H1 (cell line): Measurements from ENCODE around the gene MGLL. TPM values are rescaled to one million over a fixed set of nuclear protein-coding genes. Genes with fewer than 3 reads are reported as not detected.

Experiments
- BRCA1 ChIP-seq: IDR thresholded peaks from 2 replicates; pipeline ENCODE4 v1.6.1; 2012; ENCODE audit warnings: low read depth, low read length, improper control_type of control experiment
- EZH2 ChIP-seq: fragments of 200-600 bp; sonication (generic); IDR thresholded peaks from 2 replicates; pipeline ENCODE4 v1.7.1; 2012; ENCODE audit warnings: low read depth, mild to moderate bottlenecking, moderate library complexity, low read length, inconsistent platforms; ENCODE audit not compliant: severe bottlenecking
- SIX5 ChIP-seq: IDR thresholded peaks from 2 replicates; pipeline ENCODE4 v1.6.1; 2011; ENCODE audit warnings: mild to moderate bottlenecking, low read depth, low read length
- TBP ChIP-seq: IDR thresholded peaks from 2 replicates; pipeline ENCODE4 v1.6.1; 2011; ENCODE audit warnings: low read depth, low read length, improper control_type of control experiment
- polyA plus RNA-seq, 7 experiments: library from polyadenylated mRNA; depleted of rRNA in 3 of 7; stranded (reverse) in 5 of 7; unstranded in 2 of 7; fragments of >200 nt in 5 of 7; fragments of 200-250 nt in 2 of 7; gene quantifications; 1 replicate in 5 of 7; 2 replicates in 1 of 7; 4 replicates in 1 of 7; pipeline versions ENCODE4 v1.2.1 to v1.2.3, GENCODE V29; 2011 to 2013; ENCODE audit warnings: missing spikeins in 2 of 7, mixed read lengths in 2 of 7
- total RNA-seq: library from RNA; stranded (reverse); fragmentation: NEBNext Ultra II Directional; extraction: Animal tissue kit (Norgen Biotek cat#: 25700); gene quantifications from 2 replicates; pipeline ENCODE4 v1.2.1, GENCODE V29; 2021
- TF ChIP-seq, protein P1 (sequence below): fragments of 300-600 bp; sonication (generic); IDR thresholded peaks from 2 replicates; pipeline ENCODE4 v1.7.1; 2012; ENCODE audit warnings: low read length, moderate library complexity, mild to moderate bottlenecking, inconsistent platforms; ENCODE audit not compliant: insufficient replicate concordance
- TF ChIP-seq, protein P2 (sequence below): IDR thresholded peaks from 2 replicates; pipeline ENCODE4 v1.6.1; 2011; ENCODE audit warnings: low read depth, mild to moderate bottlenecking, low read length; ENCODE audit not compliant: insufficient read depth

The MGLL gene
- total and polyA plus RNA-seq, 2 of the 8 experiments (the other 6 are each of a cell fraction or from before 2014, with no cell fraction given) = 0.05 to 0.34 TPM

DNA sequence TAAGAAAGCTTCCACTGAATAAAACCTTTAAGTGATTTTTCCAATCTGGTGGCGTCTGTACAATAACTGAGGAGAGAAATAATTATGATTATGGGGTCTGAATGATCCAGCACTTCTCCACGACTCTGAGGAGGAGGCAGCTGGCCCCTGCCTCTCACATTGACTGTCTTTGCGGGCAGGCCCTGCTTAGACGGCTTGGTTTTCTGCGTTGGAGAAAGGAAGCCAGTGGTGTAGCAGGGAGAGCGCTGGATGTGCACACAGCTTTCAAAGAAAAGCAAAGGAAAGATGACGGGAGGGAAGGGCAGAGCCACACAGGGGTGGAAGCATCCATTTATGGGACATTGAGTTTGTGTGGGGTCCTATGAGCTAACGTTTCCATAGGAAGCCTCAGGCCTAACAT, 62.5 kb downstream of the MGLL start (continued):
- TF ChIP-seq, protein P1, sequence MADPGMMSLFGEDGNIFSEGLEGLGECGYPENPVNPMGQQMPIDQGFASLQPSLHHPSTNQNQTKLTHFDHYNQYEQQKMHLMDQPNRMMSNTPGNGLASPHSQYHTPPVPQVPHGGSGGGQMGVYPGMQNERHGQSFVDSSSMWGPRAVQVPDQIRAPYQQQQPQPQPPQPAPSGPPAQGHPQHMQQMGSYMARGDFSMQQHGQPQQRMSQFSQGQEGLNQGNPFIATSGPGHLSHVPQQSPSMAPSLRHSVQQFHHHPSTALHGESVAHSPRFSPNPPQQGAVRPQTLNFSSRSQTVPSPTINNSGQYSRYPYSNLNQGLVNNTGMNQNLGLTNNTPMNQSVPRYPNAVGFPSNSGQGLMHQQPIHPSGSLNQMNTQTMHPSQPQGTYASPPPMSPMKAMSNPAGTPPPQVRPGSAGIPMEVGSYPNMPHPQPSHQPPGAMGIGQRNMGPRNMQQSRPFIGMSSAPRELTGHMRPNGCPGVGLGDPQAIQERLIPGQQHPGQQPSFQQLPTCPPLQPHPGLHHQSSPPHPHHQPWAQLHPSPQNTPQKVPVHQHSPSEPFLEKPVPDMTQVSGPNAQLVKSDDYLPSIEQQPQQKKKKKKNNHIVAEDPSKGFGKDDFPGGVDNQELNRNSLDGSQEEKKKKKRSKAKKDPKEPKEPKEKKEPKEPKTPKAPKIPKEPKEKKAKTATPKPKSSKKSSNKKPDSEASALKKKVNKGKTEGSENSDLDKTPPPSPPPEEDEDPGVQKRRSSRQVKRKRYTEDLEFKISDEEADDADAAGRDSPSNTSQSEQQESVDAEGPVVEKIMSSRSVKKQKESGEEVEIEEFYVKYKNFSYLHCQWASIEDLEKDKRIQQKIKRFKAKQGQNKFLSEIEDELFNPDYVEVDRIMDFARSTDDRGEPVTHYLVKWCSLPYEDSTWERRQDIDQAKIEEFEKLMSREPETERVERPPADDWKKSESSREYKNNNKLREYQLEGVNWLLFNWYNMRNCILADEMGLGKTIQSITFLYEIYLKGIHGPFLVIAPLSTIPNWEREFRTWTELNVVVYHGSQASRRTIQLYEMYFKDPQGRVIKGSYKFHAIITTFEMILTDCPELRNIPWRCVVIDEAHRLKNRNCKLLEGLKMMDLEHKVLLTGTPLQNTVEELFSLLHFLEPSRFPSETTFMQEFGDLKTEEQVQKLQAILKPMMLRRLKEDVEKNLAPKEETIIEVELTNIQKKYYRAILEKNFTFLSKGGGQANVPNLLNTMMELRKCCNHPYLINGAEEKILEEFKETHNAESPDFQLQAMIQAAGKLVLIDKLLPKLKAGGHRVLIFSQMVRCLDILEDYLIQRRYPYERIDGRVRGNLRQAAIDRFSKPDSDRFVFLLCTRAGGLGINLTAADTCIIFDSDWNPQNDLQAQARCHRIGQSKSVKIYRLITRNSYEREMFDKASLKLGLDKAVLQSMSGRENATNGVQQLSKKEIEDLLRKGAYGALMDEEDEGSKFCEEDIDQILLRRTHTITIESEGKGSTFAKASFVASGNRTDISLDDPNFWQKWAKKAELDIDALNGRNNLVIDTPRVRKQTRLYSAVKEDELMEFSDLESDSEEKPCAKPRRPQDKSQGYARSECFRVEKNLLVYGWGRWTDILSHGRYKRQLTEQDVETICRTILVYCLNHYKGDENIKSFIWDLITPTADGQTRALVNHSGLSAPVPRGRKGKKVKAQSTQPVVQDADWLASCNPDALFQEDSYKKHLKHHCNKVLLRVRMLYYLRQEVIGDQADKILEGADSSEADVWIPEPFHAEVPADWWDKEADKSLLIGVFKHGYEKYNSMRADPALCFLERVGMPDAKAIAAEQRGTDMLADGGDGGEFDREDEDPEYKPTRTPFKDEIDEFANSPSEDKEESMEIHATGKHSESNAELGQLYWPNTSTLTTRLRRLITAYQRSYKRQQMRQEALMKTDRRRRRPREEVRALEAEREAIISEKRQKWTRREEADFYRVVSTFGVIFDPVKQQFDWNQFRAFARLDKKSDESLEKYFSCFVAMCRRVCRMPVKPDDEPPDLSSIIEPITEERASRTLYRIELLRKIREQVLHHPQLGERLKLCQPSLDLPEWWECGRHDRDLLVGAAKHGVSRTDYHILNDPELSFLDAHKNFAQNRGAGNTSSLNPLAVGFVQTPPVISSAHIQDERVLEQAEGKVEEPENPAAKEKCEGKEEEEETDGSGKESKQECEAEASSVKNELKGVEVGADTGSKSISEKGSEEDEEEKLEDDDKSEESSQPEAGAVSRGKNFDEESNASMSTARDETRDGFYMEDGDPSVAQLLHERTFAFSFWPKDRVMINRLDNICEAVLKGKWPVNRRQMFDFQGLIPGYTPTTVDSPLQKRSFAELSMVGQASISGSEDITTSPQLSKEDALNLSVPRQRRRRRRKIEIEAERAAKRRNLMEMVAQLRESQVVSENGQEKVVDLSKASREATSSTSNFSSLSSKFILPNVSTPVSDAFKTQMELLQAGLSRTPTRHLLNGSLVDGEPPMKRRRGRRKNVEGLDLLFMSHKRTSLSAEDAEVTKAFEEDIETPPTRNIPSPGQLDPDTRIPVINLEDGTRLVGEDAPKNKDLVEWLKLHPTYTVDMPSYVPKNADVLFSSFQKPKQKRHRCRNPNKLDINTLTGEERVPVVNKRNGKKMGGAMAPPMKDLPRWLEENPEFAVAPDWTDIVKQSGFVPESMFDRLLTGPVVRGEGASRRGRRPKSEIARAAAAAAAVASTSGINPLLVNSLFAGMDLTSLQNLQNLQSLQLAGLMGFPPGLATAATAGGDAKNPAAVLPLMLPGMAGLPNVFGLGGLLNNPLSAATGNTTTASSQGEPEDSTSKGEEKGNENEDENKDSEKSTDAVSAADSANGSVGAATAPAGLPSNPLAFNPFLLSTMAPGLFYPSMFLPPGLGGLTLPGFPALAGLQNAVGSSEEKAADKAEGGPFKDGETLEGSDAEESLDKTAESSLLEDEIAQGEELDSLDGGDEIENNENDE = no peak
- TF ChIP-seq SIX5 = no peak
- no peak for TF ChIP-seq EZH2
- no peak for TF ChIP-seq BRCA1
- TF ChIP-seq, protein P2, sequence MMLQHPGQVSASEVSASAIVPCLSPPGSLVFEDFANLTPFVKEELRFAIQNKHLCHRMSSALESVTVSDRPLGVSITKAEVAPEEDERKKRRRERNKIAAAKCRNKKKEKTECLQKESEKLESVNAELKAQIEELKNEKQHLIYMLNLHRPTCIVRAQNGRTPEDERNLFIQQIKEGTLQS = no peak
- no peak for TF ChIP-seq TBP
- TF ChIP-seq, all 59 proteins: peak for 0
